ENCODE data around the gene SORCS2. TPM values are rescaled to one million over a fixed set of nuclear protein-coding genes. Genes with fewer than 3 reads are reported as not detected.

The SORCS2 gene
- polyA plus RNA-seq, 1 of the 3 experiments (the other 2 are of a cell fraction): 1.6 TPM

GRCh38 chr4:7655511-7656243, 463.3 kb downstream of the SORCS2 start (continued):
- TF ChIP-seq USF1 (IDR thresholded peaks at IDR 0.05; ENCODE audit: borderline replicate concordance, low read depth) (no peak), EP300 (IDR thresholded peaks at IDR 0.05; ENCODE audit: borderline replicate concordance in 1 of 2, low read depth in 1 of 2, low read length in 1 of 2) (peak; percentile 60 to 63), TEAD4 (IDR thresholded peaks at IDR 0.05; ENCODE audit: borderline replicate concordance, insufficient read depth) (0 out of 2 replicates have a peak, but pooled peaks have one; percentile 19), IRF3 (IDR thresholded peaks at IDR 0.05; ENCODE audit: low read depth, low read length) (no peak), RCOR1 (IDR thresholded peaks at IDR 0.05; ENCODE audit: low read length) (peak; percentile 40; the same call in 1 of the 2 replicates), SIN3A (IDR thresholded peaks at IDR 0.05; ENCODE audit: borderline replicate concordance, low read depth, low read length) (no peak), MXI1 (IDR thresholded peaks at IDR 0.05; ENCODE audit: low read depth, low read length) (peak; percentile 50; the same call in 1 of the 2 replicates), USF2 (IDR thresholded peaks at IDR 0.05; ENCODE audit: borderline replicate concordance, low read depth, low read length) (no peak)

GRCh38 chr4:7656244-7656800, 464.0 kb downstream of the SORCS2 start:
- no peak overlapping the region for H3K9ac ChIP-seq
- H2AFZ ChIP-seq (ENCODE audit: low read depth): no peak overlapping the region
- POLR2A ChIA-PET: no interaction called here

More at GRCh38 chr4:7656244-7656800, 464.0 kb downstream of the SORCS2 start:
- no peak for TF ChIP-seq MAX (IDR thresholded peaks at IDR 0.05; ENCODE audit: low read depth)
- TF ChIP-seq TEAD4 (IDR thresholded peaks at IDR 0.05; ENCODE audit: borderline replicate concordance, insufficient read depth): no peak
- no peak for TF ChIP-seq EP300 (IDR thresholded peaks at IDR 0.05; ENCODE audit: borderline replicate concordance in 1 of 2, low read depth in 1 of 2, low read length in 1 of 2)
- TF ChIP-seq TCF12 (IDR thresholded peaks at IDR 0.05): no peak
- no peak for TF ChIP-seq FOSL2 (IDR thresholded peaks at IDR 0.05; ENCODE audit: borderline replicate concordance, low read depth)
- TF ChIP-seq MXI1 (IDR thresholded peaks at IDR 0.05; ENCODE audit: low read depth, low read length): no peak
- TF ChIP-seq EZH2phosphoT487 (IDR thresholded peaks at IDR 0.05; ENCODE audit: borderline replicate concordance, low read depth): no peak
- no peak for TF ChIP-seq RAD21 (IDR thresholded peaks at IDR 0.05; ENCODE audit: low read length)
- no peak for TF ChIP-seq YY1 (IDR thresholded peaks at IDR 0.05; ENCODE audit: low read depth)
- TF ChIP-seq REST (IDR thresholded peaks at IDR 0.05; ENCODE audit: low read depth, low read length): no peak
- TF ChIP-seq RFX5 (IDR thresholded peaks at IDR 0.05; ENCODE audit: low read length): no peak
- no peak for TF ChIP-seq FOXJ3 (CRISPR knock-in tag; IDR thresholded peaks at IDR 0.05)
- no peak for TF ChIP-seq SIN3A (IDR thresholded peaks at IDR 0.05; ENCODE audit: borderline replicate concordance, low read depth, low read length)
- TF ChIP-seq GABPA (IDR thresholded peaks at IDR 0.05; ENCODE audit: low read depth): no peak
- TF ChIP-seq IRF3 (IDR thresholded peaks at IDR 0.05; ENCODE audit: low read depth, low read length): no peak
- TF ChIP-seq SMC3 (IDR thresholded peaks at IDR 0.05; ENCODE audit: low read depth, low read length): no peak
- TF ChIP-seq TAF1 (IDR thresholded peaks at IDR 0.05; ENCODE audit: borderline replicate concordance, low read depth, low read length): no peak
- TF ChIP-seq RCOR1 (IDR thresholded peaks at IDR 0.05; ENCODE audit: low read length): no peak
- Histone ChIP-seq H3K27ac (ENCODE audit: low read depth in 2 of 2, low read length in 1 of 2) (peak overlapping the region in 1 of 2 experiments; percentile 41; a peak in 1 of 4 replicates), H3K9me3 (no peaks in the 10 kb centered on the region), H3K4me2 (peak overlapping the region; percentile 26; the same call in 1 of the 2 replicates), H3K4me1 (ENCODE audit: control insufficient read depth in 1 of 2, insufficient read depth in 2 of 2, low read depth in 1 of 2, low read length in 1 of 2) (peaks cover 10 to 28% of the 10 kb centered on the region in 2 experiments; a peak in 3 of 4 replicates), H3K79me2 (ENCODE audit: insufficient read depth) (no peaks in the 10 kb centered on the region), H3K4me3 (ENCODE audit: low read depth in 2 of 2, low read length in 1 of 2) (no peak overlapping the region), H3F3A (replicated peaks; ENCODE audit: insufficient read depth) (peaks cover 5% of the 10 kb centered on the region), H4K20me1 (ENCODE audit: insufficient read depth) (no peaks in the 10 kb centered on the region), H3K9me2 (no peaks in the 10 kb centered on the region), H3K36me3 (replicated peaks in 1 of 2; ENCODE audit: control insufficient read depth in 1 of 2, insufficient read depth in 2 of 2, low read length in 1 of 2) (no peaks in the 10 kb centered on the region), H3K27me3 (ENCODE audit: insufficient read depth) (no peaks in the 10 kb centered on the region)
- CTCF ChIA-PET: interaction anchor here (0.7 to 3.4 kb wide), 7 partner anchors 8 to 320 kb away, joined by 3 to 10 read pairs (median 3); no protein-coding TSS in a partner anchor
- DNase-seq: no peak
- 85% methylated on average over 14 of the region's 17 CpGs for WGBS (ENCODE audit: low lambda C conversion rate)

Measured in SK-N-SH (cell line).